Dermis microvascular lymphatic vessel endothelial cell (primary cell): ENCODE results near the gene ATOH7. TPM values are rescaled to one million over a fixed set of nuclear protein-coding genes. Genes with fewer than 3 reads are reported as not detected.
"Not testable (repeated sequence)": the region's sequence is repeated elsewhere in the genome, so short reads cannot be mapped to it uniquely, and the experiment has no call there.

Source experiments
- DNase-seq, 2 donors: peaks; one replicate each; pipeline versions ENCODE4 v3.0.0 to v3.0.0-alpha.2; 2010; ENCODE audit warnings: low read depth in 2 of 2
- total RNA-seq: library from RNA; depleted of rRNA; stranded (reverse); fragments of >200 nt; gene quantifications from 2 replicates; pipeline ENCODE4 v1.2.1, GENCODE V29; 2014

The ATOH7 gene
- not detected in 2 replicates for total RNA-seq

- no peak for DNase-seq
These were observed at the start of gene ATOH7 for GRCh38 chr10:68231817-68232251. ATOH7 (minus strand) TSS chr10:68232113; CDS start chr10:68231677, 436 bp downstream.

GRCh38 chr10:68280758-68281157 is 48.8 kb upstream of the ATOH7 start:
- no peak for DNase-seq

- not testable (repeated sequence) for DNase-seq
These were observed 47.2 kb upstream of the ATOH7 start for GRCh38 chr10:68278906-68279753.

- DNase-seq = not testable (repeated sequence)
These were observed 45.9 kb upstream of the ATOH7 start for GRCh38 chr10:68277814-68278213.

- no peak for DNase-seq
These were observed 44.3 kb upstream of the ATOH7 start for GRCh38 chr10:68276224-68276623.

- DNase-seq = no peak
These were observed 43.8 kb upstream of the ATOH7 start for GRCh38 chr10:68275600-68276126.

- DNase-seq = no peak
These were observed 40.9 kb upstream of the ATOH7 start for GRCh38 chr10:68272833-68273232.

GRCh38 chr10:68271196-68271882 is 39.4 kb upstream of the ATOH7 start:
- DNase-seq = no peak

GRCh38 chr10:68269562-68270290 is 37.8 kb upstream of the ATOH7 start:
- DNase-seq = no peak

GRCh38 chr10:68261132-68261856 is 29.4 kb upstream of the ATOH7 start:
- no peak for DNase-seq

- no peak for DNase-seq
These were observed 21.4 kb upstream of the ATOH7 start for GRCh38 chr10:68253346-68253745.

GRCh38 chr10:68251625-68252495 is 19.9 kb upstream of the ATOH7 start:
- DNase-seq = no peak

GRCh38 chr10:68251151-68251550 is 19.2 kb upstream of the ATOH7 start:
- DNase-seq = no peak

GRCh38 chr10:68249297-68249696 is 17.4 kb upstream of the ATOH7 start:
- DNase-seq = no peak

- DNase-seq = no peak
These were observed 16.0 kb upstream of the ATOH7 start for GRCh38 chr10:68247931-68248330.

- DNase-seq = not testable (repeated sequence)
These were observed 14.5 kb upstream of the ATOH7 start for GRCh38 chr10:68246397-68246796.

GRCh38 chr10:68242051-68242450 is 10.1 kb upstream of the ATOH7 start:
- DNase-seq = no peak

- no peak for DNase-seq
These were observed 7.8 kb upstream of the ATOH7 start for GRCh38 chr10:68239596-68240150.

GRCh38 chr10:68239069-68239468 is 7.2 kb upstream of the ATOH7 start:
- no peak for DNase-seq

GRCh38 chr10:68238371-68238770 is 6.5 kb upstream of the ATOH7 start:
- DNase-seq = no peak
